DMS53 treated with DMSO at 0.1 percent for 48 hours (cell line): ENCODE results near the gene CD19.
"Not testable (repeated sequence)": the region's sequence is repeated elsewhere in the genome, so short reads cannot be mapped to it uniquely, and the experiment has no call there.

ENCODE experiments used
- DNase-seq: peaks from one replicate; lab custom pipeline; 2025; ENCODE audit not compliant: unreplicated experiment; lab: John Stamatoyannopoulos, UW

Gene CD19

DNA sequence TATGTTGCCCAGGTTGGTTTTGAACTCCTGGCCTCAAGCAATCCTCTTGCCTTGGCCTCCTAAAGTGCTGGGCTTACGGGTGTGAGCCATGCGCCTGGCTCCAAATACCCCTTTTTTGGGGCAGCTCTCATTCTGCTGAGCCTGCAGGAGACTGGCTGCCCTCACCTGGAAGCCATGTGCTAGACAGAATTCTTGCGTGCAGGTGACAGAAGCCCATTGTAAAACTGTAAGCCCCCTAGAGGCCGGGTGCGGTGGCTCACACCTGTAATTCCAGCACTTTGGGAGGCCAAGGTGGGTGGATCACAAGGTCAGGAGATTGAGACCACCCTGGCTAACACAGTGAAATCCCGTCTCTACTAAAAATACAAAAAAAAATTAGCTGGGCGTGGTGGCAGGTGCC, 48.6 kb downstream of the CD19 start:
- not testable (repeated sequence) for DNase-seq

DNA sequence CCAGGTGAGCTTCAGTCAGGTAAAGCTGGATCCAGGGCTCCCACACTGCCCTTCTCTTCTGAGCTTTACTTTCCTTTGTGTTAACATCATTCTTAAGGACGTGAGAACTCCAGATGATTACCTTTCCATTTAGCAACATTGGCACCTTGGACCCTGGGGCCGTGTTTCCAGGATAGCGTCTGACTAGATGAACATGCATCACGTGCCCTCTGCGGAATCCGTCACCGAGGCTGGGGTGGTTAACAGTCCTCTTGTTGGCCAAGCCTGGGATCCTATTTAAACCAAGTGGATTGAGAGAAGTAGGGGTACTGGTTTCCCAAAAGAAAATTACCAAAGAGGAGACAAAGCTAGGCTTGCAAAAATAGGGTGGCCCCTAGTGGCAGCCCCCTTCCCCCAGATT, 49.2 kb downstream of the CD19 start:
- no peak for DNase-seq

DNA sequence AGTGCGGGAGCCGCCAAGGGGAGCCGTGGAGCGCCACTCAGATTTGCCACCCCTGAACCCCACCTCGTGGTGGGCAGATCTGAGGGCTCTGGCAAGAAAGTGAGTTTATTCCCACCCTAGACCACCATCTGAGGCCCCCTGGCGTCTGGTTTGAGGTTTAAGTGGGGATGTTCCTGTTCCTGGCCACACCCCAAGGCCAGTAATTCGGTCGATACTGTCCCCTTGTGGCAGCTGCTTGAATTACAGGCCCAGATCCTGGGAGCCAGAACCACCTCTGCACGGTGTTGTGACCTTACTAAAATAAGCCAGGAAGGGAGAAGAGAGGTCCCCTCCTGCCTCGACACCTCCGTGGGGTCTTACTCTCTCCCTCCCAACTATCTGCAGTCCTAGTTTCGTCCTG, 49.7 kb downstream of the CD19 start:
- no peak for DNase-seq

DNA sequence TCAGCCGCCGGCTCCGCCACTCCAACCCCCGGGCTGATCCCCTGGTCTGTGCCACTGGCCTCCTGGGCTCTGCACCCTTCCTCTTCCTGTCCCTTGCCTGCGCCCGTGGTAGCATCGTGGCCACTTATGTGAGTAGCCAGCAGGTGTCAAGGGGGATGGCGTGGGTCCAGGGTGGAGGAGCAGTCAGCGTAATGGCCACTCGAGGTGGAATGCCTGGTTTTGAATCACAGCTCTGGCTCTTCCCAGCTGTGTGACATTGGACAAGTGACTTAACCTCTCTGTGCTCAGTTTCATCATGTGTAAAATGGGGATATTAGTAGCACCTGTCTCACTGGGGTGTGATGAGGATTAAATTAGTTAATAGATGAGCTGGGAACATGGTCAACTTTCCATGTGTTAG, 50.6 kb downstream of the CD19 start:
- no peak for DNase-seq

DNA sequence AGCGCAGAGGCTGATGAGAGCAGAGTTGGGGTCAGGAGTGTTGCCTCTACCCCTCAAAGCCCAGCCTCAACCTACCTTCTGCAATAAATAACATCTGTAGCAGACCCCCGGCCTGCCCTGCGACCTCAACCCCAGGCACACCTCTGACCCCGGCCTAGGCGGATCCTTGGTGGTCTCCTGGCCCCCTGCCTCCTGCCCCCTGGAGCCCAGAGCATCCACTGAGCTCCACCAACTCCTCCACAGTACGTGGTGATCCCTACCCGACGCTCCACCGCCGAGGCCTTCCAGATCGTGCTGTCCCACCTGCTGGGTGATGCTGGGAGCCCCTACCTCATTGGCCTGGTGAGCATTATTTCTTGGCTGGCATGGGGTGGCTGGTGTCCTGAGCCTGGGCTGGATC, 51.2 kb downstream of the CD19 start:
- DNase-seq = no peak

DNA sequence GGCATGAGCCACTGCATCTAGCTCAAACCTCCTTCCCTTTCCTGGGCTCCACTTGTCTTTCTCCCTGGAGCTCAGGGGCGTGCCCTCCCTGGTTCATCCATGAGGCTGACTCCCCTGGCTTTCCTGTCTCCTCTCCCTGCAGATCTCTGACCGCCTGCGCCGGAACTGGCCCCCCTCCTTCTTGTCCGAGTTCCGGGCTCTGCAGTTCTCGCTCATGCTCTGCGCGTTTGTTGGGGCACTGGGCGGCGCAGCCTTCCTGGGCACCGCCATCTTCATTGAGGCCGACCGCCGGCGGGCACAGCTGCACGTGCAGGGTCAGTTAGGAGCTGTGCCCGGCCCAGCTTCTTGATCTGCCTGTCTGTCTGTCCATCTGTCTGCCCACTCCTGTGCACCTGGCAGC, 51.9 kb downstream of the CD19 start:
- DNase-seq = no peak

DNA sequence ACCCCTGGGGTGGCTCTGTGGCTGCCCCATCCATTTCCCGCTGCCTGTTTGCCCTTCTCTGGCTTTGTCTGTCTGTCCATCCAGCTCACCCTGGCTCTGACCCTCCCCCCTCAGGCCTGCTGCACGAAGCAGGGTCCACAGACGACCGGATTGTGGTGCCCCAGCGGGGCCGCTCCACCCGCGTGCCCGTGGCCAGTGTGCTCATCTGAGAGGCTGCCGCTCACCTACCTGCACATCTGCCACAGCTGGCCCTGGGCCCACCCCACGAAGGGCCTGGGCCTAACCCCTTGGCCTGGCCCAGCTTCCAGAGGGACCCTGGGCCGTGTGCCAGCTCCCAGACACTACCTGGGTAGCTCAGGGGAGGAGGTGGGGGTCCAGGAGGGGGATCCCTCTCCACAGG, 52.3 kb downstream of the CD19 start:
- DNase-seq = no peak

DNA sequence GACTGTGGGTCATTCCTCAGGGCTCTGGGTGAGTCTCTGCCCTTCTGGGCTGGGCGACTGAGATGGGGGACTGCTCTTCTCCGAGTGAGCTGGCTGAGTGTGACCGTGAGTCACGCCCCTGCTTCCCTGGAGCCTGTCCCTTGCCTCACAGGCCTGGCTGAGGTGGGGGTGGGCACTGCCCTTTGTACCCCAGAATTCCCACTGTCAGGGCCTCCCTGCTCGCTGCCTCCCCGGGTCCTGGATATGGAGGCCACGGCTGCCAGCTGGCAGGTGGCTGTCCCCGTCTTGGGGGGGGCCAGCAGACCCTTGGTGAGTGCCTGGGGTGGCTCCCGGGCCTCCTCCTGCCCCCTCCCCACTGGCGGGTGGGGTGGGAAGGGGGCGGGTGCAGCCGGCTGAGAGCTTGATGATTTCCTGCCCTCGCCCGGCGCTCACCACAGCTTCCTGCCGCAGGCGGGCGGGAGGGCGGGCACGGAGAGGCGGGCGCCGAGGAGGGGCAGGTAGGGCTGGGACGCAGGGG, 52.9 kb downstream of the CD19 start, which contains the start of gene LAT:
TSS of gene LAT (plus strand) at position 434 of the 517 bp plus-strand sequence. CDS start 366 bp downstream, outside the sequence.
- DNase-seq = no peak

DNA sequence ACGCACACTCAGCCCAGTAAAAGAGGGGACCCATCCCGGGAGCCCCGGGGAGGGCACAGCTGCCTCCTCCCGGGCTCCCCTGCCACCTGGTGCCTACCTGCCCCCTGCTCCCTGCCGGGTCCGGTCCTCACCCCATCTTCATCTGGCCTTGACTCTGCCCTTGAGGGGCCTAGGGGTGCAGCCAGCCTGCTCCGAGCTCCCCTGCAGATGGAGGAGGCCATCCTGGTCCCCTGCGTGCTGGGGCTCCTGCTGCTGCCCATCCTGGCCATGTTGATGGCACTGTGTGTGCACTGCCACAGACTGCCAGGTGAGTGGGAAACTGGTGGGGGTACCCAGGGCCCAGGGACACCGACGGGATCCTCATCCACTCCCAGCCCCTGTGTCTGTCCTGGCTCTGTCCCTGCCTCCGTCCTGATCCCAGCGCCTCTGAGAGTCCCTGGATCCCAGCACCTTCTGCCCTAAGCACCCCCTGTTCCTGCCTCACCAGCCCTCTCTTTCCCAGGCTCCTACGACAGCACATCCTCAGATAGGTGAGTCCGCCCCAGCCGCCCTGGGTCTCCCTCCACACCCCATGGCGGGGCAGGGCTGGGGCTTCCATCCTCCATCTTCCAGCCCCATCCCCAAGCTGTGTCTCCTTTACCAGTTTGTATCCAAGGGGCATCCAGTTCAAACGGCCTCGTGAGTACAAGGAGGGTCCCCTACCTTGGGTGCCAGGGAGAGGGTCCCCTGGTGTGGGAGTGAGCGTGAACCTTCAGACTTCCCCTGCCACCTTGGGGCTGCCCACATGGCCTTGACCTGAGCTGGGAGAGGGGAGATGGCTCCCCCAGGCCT, 53.7 kb downstream of the CD19 start:
- no peak for DNase-seq

DNA sequence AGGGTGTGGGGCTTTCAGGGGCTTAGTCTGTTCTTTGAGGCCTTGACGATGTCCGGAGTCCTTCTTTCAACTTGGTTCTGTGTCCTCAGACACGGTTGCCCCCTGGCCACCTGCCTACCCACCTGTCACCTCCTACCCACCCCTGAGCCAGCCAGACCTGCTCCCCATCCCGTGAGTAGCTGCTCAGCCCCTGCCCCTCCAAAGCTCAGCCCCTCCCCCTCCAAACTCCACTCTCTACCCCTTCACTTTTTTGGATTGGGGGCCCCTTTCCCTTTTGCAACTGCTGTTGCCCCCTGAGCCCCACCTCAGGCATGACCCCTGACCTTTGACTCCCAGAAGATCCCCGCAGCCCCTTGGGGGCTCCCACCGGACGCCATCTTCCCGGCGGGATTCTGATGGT, 54.3 kb downstream of the CD19 start:
- DNase-seq = no peak

DNA sequence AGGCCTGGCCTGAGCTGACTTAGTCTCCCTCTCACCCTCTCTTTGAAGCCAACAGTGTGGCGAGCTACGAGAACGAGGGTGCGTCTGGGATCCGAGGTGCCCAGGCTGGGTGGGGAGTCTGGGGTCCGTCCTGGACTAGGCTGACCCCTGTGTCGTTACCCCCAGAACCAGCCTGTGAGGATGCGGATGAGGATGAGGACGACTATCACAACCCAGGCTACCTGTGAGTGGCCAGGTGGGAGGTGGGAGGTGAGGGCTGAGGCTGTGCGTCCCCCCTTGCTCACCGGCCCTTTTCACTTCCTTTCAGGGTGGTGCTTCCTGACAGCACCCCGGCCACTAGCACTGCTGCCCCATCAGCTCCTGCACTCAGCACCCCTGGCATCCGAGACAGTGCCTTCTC, 54.7 kb downstream of the CD19 start:
- no peak for DNase-seq

DNA sequence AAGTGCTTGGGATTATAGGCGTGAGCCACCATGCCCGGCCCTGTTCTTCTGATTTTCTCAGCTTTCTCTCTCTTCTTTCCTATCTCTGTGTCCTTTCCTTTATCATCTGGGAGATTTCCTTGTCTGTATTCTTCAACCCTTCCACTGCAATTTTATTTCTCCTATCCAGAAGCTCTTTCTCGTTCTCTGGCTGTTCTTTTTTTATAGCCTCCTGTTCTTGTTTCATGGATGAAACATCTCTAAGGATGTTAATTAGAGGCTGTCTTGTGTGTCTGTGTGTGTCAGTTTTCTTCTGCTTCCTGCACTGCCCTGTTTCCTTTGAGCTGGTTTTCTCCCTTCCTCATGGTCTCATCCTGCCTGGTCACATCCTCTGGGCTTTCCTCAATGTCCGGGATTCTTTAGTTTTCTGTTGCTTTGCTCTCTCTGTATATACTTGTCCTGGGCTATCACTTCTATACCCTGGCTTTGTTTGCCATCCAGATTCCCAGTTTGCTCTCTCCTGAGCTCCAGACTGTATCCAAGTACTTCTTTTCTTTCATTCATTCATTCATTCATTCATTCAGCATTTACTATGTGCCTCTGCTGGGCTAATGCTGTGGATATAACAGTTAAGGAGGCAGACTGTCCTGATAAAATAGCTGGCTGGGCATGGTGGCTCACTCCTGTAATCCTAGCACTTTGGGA, 55.5 kb downstream of the CD19 start:
- no peak for DNase-seq
